ENCODE data around the gene FMR1.

Gene FMR1

DNA sequence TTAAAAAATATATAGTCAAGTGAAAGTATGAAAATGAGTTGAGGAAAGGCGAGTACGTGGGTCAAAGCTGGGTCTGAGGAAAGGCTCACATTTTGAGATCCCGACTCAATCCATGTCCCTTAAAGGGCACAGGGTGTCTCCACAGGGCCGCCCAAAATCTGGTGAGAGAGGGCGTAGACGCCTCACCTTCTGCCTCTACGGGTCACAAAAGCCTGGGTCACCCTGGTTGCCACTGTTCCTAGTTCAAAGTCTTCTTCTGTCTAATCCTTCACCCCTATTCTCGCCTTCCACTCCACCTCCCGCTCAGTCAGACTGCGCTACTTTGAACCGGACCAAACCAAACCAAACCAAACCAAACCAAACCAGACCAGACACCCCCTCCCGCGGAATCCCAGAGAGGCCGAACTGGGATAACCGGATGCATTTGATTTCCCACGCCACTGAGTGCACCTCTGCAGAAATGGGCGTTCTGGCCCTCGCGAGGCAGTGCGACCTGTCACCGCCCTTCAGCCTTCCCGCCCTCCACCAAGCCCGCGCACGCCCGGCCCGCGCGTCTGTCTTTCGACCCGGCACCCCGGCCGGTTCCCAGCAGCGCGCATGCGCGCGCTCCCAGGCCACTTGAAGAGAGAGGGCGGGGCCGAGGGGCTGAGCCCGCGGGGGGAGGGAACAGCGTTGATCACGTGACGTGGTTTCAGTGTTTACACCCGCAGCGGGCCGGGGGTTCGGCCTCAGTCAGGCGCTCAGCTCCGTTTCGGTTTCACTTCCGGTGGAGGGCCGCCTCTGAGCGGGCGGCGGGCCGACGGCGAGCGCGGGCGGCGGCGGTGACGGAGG, at the start of gene FMR1:
Gene FMR1, plus strand, starts transcription at position 728 of the 831 bp plus-strand sequence. CDS start 261 bp downstream, outside the sequence.
- DNase-seq (ENCODE audit: low spot score), result peak; percentile 94

DNA sequence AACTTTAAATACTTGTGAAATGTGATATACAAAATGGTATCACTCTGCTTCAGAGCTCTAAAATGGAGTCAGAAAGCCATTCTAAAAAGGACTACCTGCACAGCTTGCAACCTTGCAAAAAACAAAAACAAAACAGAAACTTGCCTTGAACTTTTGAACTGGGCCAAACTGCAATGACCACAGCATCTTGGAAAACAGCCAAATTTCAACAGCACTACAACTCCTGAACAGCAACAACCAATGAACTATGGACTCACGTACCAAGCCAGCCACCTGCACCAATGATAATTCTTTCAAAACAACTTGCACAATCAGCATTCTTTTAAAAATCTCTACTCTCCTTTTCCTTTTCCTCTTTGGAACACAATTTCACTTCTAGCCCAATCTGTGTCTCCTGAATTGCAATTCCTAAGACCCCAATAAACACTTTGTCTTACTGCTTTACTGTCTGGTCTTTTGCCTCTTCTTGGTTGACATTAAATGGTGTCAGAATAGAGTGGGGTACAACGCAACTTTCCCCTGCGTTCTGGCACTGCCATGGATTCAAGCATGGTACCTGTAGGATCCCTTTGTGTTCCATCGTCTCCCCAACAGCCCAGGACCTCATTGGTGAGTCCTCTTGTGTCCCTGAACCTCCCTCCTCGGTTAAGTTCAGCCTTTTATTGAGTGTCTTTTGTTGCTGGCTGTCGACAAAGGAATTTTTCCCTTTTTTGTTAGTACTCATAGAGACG, 35.7 kb upstream of the FMR1 start:
- DNase-seq (ENCODE audit: low spot score), result no peak

DNA sequence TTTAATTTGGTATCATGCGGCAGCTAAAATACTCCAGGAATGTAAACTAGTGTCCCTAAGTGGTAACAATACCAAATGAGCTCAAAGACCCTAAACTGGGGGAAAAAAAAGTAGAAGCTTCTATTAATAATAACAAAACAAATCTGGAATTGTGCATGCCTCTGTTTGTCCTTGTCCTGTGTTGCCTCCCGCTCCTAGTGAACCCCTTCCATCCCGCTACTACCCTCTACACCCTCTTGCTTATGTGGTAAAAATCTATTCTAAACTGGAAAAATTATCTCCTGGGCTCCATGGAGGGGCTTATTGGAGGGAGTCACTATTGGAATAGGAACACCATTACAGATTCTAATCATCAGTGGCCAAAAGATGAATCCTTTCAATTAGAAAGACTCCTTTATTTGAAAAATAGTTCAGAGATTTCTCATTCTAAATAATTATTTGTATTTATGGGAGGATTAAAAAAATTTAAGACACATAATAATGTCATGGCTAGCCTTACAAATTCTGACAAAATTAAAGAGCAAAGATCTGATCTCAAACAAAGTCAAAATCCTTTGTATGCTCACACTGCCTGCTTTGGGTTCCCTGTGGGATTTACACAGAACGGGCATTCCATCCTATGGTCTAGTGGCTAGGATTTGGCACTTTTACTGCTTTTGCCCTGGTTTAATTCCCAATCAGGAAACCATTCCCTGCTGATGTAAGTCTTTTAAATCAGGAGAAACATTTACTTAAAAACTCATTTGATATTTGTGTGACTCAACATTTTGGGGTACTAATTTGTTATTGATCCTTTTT, 34.7 kb upstream of the FMR1 start:
- DNase-seq (ENCODE audit: low spot score), result no peak

DNA sequence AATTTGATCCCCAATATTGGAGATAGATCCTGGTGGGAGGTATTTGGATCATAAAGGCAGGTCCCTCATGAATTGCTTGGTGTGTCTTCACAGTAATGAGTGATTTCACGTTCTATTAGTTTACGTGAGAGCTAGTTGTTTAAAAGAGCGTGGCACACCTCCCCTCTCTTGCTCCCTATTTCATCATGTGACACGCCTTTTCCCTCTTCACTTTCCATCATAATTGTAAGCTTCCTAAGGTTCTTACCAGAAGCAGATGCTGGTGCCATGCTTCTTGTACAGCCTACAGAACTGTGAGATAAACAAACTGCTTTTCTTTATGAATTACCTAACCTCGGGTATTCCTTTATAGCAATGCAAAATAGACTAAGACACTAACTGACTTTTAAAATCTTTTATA, 34.0 kb upstream of the FMR1 start:
- DNase-seq (ENCODE audit: low spot score), result no peak

DNA sequence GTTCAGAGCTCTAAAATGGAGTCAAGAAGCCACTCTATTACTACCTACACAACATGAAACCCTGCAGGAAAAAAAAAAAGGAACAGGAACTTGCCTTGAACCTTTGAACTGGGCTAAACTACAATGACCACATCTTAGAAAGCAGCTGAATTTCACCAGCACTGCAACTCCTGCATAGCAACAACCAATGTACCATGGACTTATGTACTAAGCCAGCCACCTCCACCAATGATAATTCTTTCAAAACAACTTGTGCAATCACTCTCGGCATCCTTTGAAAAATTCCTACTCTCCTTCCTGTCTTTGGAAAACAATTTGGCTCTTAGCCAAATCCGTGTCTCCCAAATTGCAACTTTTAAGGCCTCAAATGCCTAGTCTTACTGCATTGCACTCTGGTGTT, 26.8 kb upstream of the FMR1 start:
- no peak for DNase-seq (ENCODE audit: low spot score)

DNA sequence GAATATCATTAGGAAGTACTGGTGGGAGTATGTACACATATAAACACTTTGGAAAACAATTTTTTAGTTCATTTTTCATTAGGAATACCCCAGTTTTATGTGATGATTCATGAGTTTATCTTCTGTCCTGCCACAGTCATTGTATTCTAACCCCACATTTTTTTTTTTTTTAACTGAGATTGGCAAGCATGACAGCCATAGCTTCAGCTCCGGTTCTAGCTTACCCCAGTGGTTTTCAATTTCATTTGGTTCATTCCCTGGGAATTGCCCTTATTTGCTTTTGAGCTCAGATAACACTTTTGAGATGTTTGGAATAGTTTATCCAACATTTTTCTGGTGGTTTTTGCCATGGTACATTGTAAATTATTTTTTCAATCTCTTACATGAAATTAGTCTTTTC, 21.0 kb upstream of the FMR1 start:
- DNase-seq (ENCODE audit: low spot score), result no peak

DNA sequence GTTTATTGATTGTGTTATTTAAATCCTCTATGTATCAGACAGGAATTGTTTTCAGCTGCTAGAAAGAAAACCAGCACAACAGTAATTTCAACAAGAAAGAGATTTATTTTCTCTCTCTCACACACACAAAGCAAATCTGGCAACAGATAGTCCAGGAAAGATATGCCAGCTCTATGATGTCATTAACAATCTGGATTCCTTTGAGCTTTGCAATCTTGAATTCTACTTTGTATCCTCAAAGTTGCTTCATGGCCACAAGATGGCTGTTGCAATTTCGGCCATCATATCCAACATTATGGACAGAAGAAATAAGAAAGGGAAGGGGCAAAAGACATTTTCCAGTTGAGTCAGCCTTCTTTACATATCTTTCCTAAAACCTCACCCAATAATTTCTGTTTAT, 19.8 kb upstream of the FMR1 start:
- DNase-seq (ENCODE audit: low spot score), result no peak

DNA sequence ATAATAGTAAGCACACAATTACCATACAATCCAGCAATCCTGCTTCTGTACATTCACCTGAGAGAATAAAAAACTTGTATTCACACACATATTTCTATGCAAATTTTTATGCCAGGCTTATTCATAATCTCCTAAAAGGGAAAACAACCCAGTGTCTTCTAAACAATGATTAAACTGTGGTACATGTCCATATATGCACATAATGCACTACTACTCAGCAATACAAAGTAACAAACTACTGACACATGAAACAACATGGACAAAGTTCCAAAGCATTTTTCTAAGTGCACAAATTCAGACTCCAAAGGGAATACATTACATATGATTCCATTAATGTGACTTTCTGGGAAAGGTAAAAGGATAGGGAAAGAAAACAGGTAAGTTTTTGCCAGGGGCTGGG, 18.0 kb upstream of the FMR1 start:
- no peak for DNase-seq (ENCODE audit: low spot score)

DNA sequence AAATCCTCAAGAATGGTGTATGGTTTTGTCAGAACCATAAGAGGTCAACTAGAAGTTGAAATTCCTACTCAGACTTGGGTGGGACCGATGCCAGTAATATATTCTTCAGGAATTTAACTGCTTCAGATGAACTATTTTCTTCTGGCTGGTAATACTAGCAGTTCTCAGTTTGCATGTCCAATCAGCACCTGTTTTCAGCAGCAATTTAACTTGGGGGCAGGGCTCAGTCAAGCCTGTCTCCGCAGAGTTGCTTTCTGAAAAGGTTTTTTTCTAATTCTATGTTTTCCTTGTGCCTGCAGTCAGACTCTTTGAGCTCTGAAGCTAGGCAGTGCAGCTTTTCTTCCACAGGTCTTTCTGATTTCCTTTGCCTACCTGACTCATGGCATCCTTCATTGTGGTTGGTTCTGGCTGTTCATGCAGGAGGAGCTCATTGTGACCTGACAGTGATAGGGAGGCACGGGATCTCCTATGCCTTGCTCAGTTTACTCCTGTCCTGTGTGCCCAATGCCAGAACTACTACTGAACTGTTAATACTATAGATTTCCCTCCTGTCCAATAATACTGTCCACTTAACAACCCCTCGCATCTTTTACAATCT, 17.3 kb upstream of the FMR1 start:
- DNase-seq (ENCODE audit: low spot score), result no peak

DNA sequence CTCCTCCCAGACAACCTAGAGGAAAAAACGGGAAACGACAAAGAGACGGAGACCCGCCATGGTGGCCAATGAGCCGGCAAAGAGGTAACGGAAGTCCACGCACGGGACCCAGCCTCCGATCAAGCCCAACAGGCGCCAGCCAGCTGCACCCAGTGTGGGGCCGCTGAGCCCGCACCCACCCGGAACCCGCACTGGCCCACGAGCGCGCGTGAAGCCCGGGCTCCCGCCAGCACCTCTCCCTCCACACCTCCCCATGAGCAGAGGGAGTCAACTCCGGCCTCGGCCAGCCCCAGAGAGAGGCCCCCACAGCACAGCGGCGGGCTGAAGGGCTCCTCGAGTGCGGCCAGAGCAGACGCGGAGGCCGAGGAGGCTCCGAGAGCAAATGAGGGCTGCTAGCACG, 14.6 kb upstream of the FMR1 start:
- DNase-seq (ENCODE audit: low spot score), result no peak

DNA sequence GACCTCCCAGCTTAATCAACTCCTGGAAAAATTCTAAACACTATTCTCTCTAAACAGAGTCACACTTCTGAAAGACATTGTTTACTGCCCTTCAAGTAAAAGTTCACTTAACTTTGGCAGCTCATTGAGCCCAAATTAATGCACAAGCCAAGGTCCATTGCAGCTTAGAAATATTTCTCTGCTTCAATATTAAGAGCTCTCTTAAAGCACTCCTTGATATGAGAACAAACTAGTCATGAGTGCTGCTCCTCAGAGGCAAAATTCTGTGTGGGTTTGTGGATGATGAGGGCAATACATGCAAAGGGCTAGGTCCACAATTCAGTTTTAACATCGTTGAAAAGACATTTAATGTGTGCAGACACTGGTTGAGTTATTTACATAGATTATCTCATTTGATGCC, 12.8 kb upstream of the FMR1 start:
- no peak for DNase-seq (ENCODE audit: low spot score)

DNA sequence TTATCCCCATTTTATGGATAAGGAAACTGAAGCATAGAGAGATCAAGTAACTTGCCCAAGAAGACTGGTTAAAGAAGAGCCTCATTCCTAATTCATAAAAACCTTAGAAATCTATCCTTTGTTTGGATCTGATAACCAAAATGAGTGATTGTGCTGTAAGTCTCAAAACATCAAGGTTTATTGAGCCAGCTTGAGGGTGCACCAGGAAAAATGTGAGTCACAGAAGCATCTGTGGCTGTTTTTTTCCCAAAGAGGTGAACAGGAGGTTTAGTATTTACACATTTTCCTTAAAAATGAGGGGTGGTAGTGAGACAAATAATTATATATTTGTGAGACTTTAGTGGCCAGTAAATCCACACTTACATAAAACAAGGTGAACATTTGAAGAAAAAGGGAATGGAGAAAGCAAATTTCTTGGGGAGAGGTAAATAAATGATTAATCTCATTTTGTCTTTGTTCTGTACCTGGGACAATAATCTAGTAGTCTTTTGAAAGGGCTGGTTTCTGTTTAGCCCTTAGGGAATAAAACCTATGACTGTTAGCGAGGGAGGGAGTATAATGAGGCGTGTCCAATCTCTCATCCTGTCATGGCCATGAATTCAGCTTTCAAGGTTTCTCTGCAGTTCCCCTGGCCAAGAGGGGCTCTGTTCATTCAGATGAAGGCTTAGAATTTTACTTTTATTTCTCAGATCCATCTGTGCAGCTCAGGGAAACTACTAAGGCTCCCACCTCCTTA, 12.2 kb upstream of the FMR1 start:
- no peak for DNase-seq (ENCODE audit: low spot score)

DNA sequence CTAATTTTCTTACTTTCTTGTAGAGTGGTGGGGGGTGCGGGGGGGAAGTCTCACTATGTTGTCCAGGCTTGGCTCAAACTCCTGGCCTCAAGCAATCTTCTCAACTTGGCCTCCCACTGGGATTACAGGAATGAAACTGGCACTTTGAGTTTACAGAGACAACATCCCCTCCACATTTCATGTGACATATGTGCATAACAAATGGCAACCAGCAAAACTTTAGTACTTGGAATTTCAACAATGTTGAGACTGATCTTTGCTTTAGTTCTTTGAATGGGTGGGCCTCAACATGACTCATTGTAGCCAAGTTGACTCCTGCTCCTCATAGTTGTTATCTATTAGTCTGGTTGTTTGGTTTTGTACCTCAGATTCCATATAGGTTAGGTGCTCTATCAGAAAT, 11.4 kb upstream of the FMR1 start:
- DNase-seq (ENCODE audit: low spot score), result no peak

DNA sequence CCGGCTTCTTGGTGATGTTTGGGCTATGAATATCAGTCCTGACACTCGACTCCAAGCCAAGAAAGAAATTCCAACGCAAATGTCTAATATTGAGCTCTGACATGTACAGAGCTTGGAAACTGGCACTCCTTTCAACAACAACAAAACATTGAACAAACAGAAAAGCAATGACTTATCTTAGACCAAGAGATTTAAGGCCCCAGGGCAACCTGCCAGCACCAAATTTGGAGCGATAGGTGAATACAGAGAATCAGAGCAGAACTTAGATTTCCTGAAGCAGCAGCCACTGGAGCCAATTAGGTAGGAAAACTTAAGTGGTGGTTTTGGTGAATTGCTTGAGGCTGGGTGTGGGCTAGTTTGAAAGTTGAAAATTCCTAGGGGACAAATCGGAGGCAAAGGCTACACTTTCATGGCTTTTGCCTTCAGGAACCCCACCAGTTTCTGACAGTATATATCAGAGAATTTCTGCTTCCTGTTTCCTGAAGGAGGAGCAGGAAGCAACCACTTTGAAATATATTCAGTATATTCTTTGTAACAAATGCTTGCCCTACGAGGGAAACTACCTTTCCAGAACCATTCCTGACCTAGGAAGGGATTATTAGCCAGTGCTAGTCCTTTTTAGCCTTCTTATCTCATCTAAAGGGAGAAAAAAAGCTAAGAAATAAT, 10.1 kb upstream of the FMR1 start:
- no peak for DNase-seq (ENCODE audit: low spot score)

DNA sequence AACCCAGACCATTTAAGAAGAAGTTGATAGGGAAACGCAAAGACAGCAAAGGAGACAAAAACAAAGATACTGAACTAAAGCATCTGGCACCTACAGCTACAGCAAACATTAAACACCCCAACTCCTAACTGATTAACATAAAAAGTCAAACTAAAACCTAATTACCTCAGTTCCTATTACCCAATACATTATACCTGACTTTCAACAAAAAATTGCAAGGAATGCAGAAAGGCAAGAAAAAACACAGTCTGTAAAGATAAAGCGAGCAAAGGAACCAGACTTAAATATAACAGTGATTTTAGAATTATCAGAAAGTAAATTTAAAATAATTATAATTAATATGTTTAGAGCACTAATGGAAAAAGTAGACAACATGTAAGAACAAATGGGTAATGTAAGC, 9.4 kb upstream of the FMR1 start:
- no peak for DNase-seq (ENCODE audit: low spot score)

DNA sequence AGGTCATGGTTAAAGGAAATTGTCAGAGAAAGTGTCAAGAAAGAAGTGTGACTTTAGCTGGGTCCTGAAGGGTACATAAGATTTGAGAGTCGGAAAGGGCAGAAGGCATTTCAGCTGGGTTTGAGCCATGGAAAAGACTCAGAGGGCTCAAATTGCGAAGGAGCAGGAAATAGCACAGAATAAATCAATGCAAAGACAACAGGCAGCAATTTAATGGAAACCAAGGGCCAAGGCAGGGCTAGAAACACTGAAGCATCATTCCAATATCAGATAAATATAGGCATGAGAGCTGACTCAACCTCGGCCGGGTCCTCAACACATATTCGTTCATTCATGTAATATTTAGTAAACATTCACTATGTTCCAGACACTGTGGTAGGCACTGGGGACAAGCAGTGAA, 3.6 kb upstream of the FMR1 start:
- DNase-seq (ENCODE audit: low spot score), result no peak

DNA sequence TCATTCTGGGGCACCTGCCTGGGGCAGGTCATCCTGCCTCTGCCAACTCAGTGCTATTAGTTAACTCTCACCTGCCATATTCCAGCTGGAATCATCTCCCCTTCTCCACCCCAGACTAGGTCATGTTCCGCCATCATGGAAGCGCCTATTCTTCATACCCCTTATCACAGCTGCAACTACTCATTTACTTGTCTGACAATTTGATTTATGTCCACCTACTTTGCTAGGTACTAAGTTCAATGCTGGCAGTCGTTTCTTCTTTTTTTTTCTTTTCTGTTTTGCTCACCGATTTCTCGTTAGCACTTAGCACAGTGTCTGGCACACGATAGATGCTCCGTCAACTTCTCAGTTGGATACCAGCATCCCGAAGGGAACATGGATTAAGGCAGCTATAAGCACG, 1.1 kb upstream of the FMR1 start:
- DNase-seq (ENCODE audit: low spot score), result no peak

DNA sequence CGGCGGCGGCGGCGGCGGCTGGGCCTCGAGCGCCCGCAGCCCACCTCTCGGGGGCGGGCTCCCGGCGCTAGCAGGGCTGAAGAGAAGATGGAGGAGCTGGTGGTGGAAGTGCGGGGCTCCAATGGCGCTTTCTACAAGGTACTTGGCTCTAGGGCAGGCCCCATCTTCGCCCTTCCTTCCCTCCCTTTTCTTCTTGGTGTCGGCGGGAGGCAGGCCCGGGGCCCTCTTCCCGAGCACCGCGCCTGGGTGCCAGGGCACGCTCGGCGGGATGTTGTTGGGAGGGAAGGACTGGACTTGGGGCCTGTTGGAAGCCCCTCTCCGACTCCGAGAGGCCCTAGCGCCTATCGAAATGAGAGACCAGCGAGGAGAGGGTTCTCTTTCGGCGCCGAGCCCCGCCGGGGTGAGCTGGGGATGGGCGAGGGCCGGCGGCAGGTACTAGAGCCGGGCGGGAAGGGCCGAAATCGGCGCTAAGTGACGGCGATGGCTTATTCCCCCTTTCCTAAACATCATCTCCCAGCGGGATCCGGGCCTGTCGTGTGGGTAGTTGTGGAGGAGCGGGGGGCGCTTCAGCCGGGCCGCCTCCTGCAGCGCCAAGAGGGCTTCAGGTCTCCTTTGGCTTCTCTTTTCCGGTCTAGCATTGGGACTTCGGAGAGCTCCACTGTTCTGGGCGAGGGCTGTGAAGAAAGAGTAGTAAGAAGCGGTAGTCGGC, 528 bp downstream of the FMR1 start:
- DNase-seq (ENCODE audit: low spot score), result no peak

DNA sequence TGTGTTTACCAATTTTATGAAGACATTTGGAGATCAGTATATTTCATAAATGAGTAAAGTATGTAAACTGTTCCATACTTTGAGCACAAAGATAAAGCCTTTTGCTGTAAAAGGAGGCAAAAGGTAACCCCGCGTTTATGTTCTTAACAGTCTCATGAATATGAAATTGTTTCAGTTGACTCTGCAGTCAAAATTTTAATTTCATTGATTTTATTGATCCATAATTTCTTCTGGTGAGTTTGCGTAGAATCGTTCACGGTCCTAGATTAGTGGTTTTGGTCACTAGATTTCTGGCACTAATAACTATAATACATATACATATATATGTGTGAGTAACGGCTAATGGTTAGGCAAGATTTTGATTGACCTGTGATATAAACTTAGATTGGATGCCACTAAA, 1.9 kb downstream of the FMR1 start:
- DNase-seq (ENCODE audit: low spot score), result no peak

DNA sequence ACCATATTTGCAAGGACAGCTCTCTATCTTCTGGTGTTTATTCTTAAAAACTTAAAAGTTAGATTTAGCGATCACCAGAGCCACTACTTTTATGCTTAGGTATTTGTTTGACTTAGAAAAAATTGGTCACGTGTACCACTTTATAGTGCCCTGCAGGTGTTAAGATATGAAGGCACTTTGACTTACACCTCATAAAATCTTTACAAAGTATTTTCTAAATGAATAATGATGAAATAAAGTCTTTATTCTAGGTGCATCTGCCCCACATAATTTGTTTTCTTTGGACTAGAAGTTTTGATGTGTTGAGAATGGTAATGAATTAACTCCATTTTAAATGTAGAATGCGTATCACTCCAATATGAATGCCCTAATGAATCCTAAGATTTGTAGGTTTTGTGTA, 2.9 kb downstream of the FMR1 start:
- no peak for DNase-seq (ENCODE audit: low spot score)

Data from CD4-positive, alpha-beta T cell treated with Interleukin-15 for 4 hours (primary cell).